ENCODE data around the gene KLK14. TPM values are rescaled to one million over a fixed set of nuclear protein-coding genes. Genes with fewer than 3 reads are reported as not detected.

The KLK14 gene
- total and polyA plus RNA-seq, 10 of the 15 experiments (the other 5 are each of a cell fraction or from before 2014, with no cell fraction given): not detected

DNA sequence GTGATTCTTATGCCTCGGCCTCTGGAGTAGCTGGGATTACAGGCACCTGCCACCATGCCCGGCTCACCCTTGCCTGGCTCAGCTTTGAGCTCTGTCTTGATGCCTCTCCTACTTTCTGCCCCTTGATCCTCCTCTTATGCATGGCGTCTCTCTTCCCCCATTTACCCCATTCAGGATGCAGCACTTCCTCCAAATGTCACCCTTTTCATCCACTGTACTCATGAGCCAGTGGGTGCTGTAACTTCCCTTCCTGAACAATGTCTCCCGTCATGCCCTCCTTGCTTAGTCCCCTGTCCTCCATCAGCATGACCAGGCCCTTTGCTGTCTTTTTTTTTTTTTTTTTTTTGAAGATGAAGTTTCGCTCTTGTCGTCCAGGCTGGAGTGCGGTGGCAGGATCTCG lies 38.6 kb upstream of the KLK14 start:
- H3K4me2 ChIP-seq (ENCODE audit: control insufficient read depth, insufficient read depth): no peak overlapping the region
- H2AFZ ChIP-seq (ENCODE audit: control insufficient read depth, low read depth, low read length): no peak overlapping the region
- H3K9ac ChIP-seq (ENCODE audit: control insufficient read depth, insufficient read depth, low read length): no peak overlapping the region
- no peak for FAIRE-seq
- POLR2A ChIA-PET: no interaction called here
- H3K4me1 ChIP-seq (ENCODE audit: control insufficient read depth, insufficient read depth, low read length): no peaks in the 10 kb centered on the region; the same call in 1 of the 2 replicates
- H3K36me3 ChIP-seq (ENCODE audit: control insufficient read depth in 2 of 2, insufficient read depth in 2 of 2, low read length in 1 of 2): no peaks in the 10 kb centered on the region
- no peaks in the 10 kb centered on the region for H3K79me2 ChIP-seq (ENCODE audit: control insufficient read depth, insufficient read depth, low read length)
- SMC1A ChIA-PET (ENCODE audit: uncharacterized antibody, unreplicated experiment): no interaction called here
- ATAC-seq: no peak
- DNase-seq (ENCODE audit: low read depth, low spot score): no peak
- no peak overlapping the region for H3K27ac ChIP-seq (ENCODE audit: control insufficient read depth, insufficient read depth)
- BruUV-seq (replicated peaks): no TSS peak
- intact Hi-C loops (cut with micrococcal nuclease; ENCODE audit: unreplicated experiment): no loop called here
- CTCF ChIA-PET: no interaction called here
- RAD21 ChIA-PET (ENCODE audit: unreplicated experiment): no interaction called here
- in situ Hi-C loops (cut with MboI): no loop called here
- 51% methylated on average over 4 of the region's 8 CpGs for WGBS (ENCODE audit: insufficient coverage, insufficient replicate concordance, low lambda C conversion rate, missing lambda C conversion rate)
- H3K9me3 ChIP-seq (replicated peaks; ENCODE audit: control insufficient read depth, insufficient read depth, low read length): no peaks in the 10 kb centered on the region
- H3K4me3 ChIP-seq: no peak overlapping the region
- H4K20me1 ChIP-seq (ENCODE audit: control insufficient read depth, insufficient read depth): no peaks in the 10 kb centered on the region
- peaks cover 0 to 3% of the 10 kb centered on the region in 2 experiments; a peak in 2 of 4 replicates for H3K27me3 ChIP-seq (replicated peaks in 1 of 2; ENCODE audit: control insufficient read depth in 2 of 2, insufficient read depth in 2 of 2, low read length in 1 of 2)
- TF ChIP-seq, protein P1, sequence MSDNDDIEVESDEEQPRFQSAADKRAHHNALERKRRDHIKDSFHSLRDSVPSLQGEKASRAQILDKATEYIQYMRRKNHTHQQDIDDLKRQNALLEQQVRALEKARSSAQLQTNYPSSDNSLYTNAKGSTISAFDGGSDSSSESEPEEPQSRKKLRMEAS (IDR thresholded peaks at IDR 0.05; ENCODE audit: low read depth, low read length): no peak
- TF ChIP-seq NR2C2 (IDR thresholded peaks at IDR 0.05; ENCODE audit: borderline replicate concordance, control insufficient read depth, insufficient read length, low read depth) (no peak), RCOR1 (conservative IDR thresholded peaks at IDR 0.05; ENCODE audit: low read depth, low read length) (no peak), CTCF (IDR thresholded peaks at IDR 0.05 in 2 of 3, conservative IDR thresholded peaks at IDR 0.05 in 1 of 3; ENCODE audit: control insufficient read depth in 2 of 3, extremely low read depth in 1 of 3, insufficient read depth in 1 of 3, low read depth in 3 of 3, low read length in 3 of 3) (no peak), RBBP5 (conservative IDR thresholded peaks at IDR 0.05) (no peak), GABPA (IDR thresholded peaks at IDR 0.05; ENCODE audit: low read depth) (no peak), CEBPB (IDR thresholded peaks at IDR 0.05; ENCODE audit: borderline replicate concordance in 1 of 2, low read depth in 2 of 2, low read length in 2 of 2) (no peak), SUZ12 (IDR thresholded peaks at IDR 0.05; ENCODE audit: unreplicated experiment) (no peak), SMARCA5 (IDR thresholded peaks at IDR 0.05) (no peak), ATF2 (IDR thresholded peaks at IDR 0.05; ENCODE audit: low read length) (no peak), SIN3A (IDR thresholded peaks at IDR 0.05; ENCODE audit: low read depth, low read length) (no peak), STAT3 (IDR thresholded peaks at IDR 0.05; ENCODE audit: low read depth, low read length) (no peak), IRF3 (IDR thresholded peaks at IDR 0.05) (no peak), TAF1 (IDR thresholded peaks at IDR 0.05; ENCODE audit: borderline replicate concordance, low read depth, low read length) (no peak), MTA2 (IDR thresholded peaks at IDR 0.05; ENCODE audit: low read depth) (no peak), HDAC6 (IDR thresholded peaks at IDR 0.05; ENCODE audit: unreplicated experiment) (no peak)
- TF ChIP-seq, protein P2, sequence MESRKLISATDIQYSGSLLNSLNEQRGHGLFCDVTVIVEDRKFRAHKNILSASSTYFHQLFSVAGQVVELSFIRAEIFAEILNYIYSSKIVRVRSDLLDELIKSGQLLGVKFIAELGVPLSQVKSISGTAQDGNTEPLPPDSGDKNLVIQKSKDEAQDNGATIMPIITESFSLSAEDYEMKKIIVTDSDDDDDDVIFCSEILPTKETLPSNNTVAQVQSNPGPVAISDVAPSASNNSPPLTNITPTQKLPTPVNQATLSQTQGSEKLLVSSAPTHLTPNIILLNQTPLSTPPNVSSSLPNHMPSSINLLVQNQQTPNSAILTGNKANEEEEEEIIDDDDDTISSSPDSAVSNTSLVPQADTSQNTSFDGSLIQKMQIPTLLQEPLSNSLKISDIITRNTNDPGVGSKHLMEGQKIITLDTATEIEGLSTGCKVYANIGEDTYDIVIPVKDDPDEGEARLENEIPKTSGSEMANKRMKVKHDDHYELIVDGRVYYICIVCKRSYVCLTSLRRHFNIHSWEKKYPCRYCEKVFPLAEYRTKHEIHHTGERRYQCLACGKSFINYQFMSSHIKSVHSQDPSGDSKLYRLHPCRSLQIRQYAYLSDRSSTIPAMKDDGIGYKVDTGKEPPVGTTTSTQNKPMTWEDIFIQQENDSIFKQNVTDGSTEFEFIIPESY (IDR thresholded peaks at IDR 0.05): no peak
- TF ChIP-seq, protein P3, sequence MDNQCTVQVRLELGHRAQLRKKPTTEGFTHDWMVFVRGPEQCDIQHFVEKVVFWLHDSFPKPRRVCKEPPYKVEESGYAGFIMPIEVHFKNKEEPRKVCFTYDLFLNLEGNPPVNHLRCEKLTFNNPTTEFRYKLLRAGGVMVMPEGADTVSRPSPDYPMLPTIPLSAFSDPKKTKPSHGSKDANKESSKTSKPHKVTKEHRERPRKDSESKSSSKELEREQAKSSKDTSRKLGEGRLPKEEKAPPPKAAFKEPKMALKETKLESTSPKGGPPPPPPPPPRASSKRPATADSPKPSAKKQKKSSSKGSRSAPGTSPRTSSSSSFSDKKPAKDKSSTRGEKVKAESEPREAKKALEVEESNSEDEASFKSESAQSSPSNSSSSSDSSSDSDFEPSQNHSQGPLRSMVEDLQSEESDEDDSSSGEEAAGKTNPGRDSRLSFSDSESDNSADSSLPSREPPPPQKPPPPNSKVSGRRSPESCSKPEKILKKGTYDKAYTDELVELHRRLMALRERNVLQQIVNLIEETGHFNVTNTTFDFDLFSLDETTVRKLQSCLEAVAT (IDR thresholded peaks at IDR 0.05): no peak
